IPS-20b (cell line): ENCODE results near the gene ABCC10.
"Not testable (repeated sequence)": the region's sequence is repeated elsewhere in the genome, so short reads cannot be mapped to it uniquely, and the experiment has no call there.

Experiments
- H3K27ac ChIP-seq: one replicate; pipeline ENCODE4 v1.5.1; 2013; ENCODE audit warnings: low read length
- H3K27me3 ChIP-seq: 2 replicates; pipeline ENCODE4 v1.6.1; 2013; ENCODE audit warnings: mild to moderate bottlenecking, low read length, inconsistent platforms; ENCODE audit not compliant: insufficient read depth
- H3K36me3 ChIP-seq: 2 replicates; pipeline ENCODE4 v1.6.1; 2013; ENCODE audit warnings: low read depth, mild to moderate bottlenecking, inconsistent platforms, low read length, moderate library complexity; ENCODE audit not compliant: insufficient read depth
- H3K4me1 ChIP-seq: 2 replicates; pipeline ENCODE4 v1.6.1; 2013; ENCODE audit warnings: mild to moderate bottlenecking, control low read depth, inconsistent platforms, low read length, moderate library complexity; ENCODE audit not compliant: insufficient read depth
- H3K4me3 ChIP-seq: 2 replicates; pipeline ENCODE4 v1.5.1; 2013; ENCODE audit warnings: mild to moderate bottlenecking, low read length, inconsistent platforms
- H3K9ac ChIP-seq: 2 replicates; pipeline ENCODE4 v1.6.1; 2013; ENCODE audit warnings: low read depth, mild to moderate bottlenecking, inconsistent platforms, low read length, moderate library complexity
- H3K9me3 ChIP-seq: 2 replicates; pipeline ENCODE4 v1.6.1; 2013; ENCODE audit warnings: mild to moderate bottlenecking, low read depth, low read length, inconsistent platforms; ENCODE audit not compliant: insufficient read depth

ABCC10 gene

GRCh38 chr6:43464337-43464736, 37.0 kb downstream of the ABCC10 start:
- H3K27ac ChIP-seq: no peak overlapping the region
- H3K36me3 ChIP-seq: no peaks in the 10 kb centered on the region
- no peaks in the 10 kb centered on the region for H3K9me3 ChIP-seq
- peaks cover 3% of the 10 kb centered on the region for H3K4me1 ChIP-seq
- H3K9ac ChIP-seq: no peak overlapping the region
- H3K27me3 ChIP-seq: peaks cover 19% of the 10 kb centered on the region
- no peak overlapping the region for H3K4me3 ChIP-seq

DNA sequence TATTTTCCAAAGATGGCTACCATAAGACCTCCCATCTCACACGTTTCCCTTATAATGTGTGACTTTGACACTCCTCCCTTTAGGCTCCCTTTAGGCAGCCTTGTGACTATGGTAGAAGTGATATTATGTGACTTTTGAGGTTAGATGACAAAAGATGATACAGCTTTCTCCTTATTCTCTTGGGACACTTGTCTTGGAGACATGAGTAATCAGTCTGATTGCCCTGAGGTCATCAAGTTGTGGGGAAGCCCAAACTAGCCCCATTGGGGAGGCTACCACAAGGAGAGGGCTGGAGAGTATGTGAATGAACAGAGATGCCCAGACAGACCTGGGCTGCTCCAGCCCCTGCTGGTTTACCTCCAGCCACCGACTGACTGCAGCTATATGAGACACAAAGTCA, 38.6 kb downstream of the ABCC10 start:
- peaks cover 3% of the 10 kb centered on the region for H3K4me1 ChIP-seq
- H3K9me3 ChIP-seq: no peaks in the 10 kb centered on the region
- no peak overlapping the region for H3K9ac ChIP-seq
- H3K36me3 ChIP-seq: no peaks in the 10 kb centered on the region
- peaks cover 10% of the 10 kb centered on the region; the same call in 1 of the 2 replicates for H3K27me3 ChIP-seq
- no peak overlapping the region for H3K27ac ChIP-seq
- H3K4me3 ChIP-seq: no peak overlapping the region

DNA sequence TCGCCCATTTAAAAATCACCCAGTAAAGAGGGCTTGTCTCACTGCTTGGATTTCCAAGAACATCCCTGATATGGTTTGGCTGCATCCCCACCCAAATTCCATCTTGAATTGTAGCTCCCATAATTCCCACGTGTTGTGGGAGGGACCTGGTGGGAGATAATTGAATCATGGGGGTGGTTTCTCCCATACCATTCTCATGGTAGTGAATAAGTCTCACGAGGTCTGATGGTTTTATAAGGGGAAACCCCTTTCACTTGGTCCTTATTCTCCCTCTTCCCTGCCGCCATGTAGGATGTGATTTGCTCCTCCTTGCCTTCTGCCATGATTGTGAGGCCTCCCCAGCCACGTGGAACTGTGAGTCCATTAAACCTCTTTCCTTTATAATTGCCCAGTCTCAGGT, 39.9 kb downstream of the ABCC10 start:
- not testable (repeated sequence) for H3K9ac ChIP-seq, H3K27ac ChIP-seq, H3K9me3 ChIP-seq, H3K4me1 ChIP-seq, H3K27me3 ChIP-seq, H3K36me3 ChIP-seq, H3K4me3 ChIP-seq

DNA sequence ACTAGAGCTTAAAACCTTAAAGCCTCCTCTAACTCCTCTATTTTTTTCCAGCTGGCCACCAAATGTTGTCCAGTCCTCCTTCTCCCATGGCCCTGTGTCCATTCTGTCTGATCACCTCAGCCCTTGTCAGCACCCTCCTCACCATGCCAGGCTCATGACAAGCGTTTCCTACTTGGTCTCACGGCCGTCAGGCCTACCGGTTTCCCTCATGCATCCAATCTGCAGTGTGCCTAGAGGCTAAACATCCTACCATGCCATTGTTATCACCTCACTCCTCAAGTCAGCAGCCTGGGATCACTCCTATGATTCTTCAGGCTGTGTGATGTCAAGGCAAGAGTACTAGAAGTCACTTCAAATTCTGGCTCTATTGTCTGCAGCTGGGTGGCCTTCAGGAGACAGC, 40.4 kb downstream of the ABCC10 start:
- H3K4me3 ChIP-seq: no peak overlapping the region
- no peaks in the 10 kb centered on the region for H3K9me3 ChIP-seq
- no peak overlapping the region for H3K9ac ChIP-seq
- no peak overlapping the region for H3K27ac ChIP-seq
- peaks cover 3% of the 10 kb centered on the region for H3K4me1 ChIP-seq
- no peaks in the 10 kb centered on the region for H3K36me3 ChIP-seq
- 0 out of 2 replicates have a peak, but pooled peaks cover under 1% of the 10 kb centered on the region for H3K27me3 ChIP-seq

DNA sequence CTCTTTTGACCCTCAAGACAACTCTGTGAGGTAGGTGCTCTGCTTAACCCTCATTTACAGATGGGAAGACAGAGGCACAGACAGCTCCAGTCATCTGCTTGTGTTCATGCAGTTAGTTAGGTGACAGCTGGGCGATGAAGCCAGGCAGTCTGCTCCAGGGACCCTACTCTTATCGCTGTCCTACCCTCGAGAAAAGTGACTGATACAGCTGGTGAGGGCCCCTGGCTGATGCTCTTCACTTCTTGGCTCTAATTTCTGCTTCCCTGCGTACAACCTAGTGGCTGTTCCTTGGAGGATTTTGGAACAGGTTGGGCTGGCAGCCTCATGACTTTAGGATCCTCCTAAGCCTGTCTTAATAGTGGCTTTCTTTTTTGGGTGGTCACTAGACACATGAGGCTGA, 40.9 kb downstream of the ABCC10 start:
- H3K4me1 ChIP-seq: peaks cover 3% of the 10 kb centered on the region
- H3K9ac ChIP-seq: no peak overlapping the region
- no peaks in the 10 kb centered on the region for H3K9me3 ChIP-seq
- no peaks in the 10 kb centered on the region for H3K36me3 ChIP-seq
- no peak overlapping the region for H3K4me3 ChIP-seq
- H3K27me3 ChIP-seq: no peaks in the 10 kb centered on the region
- no peak overlapping the region for H3K27ac ChIP-seq

DNA sequence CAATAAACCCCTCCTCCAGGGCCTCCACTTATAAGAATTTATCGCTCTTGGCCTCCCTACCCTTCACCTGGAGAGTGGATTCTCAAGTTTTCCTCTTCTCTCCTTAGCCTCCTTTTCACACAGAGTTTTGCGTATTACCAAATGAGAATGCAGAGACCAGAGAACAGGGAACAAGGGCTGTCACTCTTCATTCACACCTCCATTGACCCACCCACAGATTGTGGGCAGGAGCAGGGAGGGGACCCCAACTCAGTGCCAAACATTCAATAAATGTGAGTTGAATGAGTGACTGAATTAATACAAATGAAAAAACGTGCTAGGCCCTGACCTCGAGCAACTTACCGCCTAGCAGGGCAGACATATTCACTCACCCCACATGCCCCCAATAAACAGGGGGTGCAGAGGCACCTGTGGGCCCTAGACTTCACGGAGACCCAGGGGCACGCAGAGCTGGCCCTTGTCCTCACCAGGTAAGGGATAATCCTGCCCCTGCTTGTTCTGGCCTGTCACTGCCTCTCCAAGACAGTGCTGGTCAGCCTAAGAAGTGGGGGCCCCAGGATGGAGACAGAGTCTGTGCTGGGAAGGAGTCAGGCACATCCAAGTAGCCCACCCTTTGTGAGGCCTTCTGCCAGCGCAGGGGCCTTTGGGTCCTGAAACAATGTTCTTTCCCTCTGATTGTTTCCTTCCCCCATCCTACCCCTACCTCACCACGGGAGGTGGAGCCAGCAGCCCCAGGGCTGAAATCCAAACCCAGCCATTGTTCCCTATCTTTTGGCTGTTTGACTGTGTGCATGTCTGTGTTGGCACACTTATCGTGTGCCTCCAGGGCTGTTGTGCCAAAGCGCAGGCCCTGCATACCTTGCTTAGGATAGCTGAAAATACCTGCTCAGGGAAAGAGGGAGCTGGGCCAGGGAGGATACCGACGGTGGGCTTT, 41.7 kb downstream of the ABCC10 start:
- no peaks in the 10 kb centered on the region for H3K36me3 ChIP-seq
- no peak overlapping the region for H3K4me3 ChIP-seq
- H3K9me3 ChIP-seq: no peaks in the 10 kb centered on the region
- H3K9ac ChIP-seq: no peak overlapping the region; the same call in 1 of the 2 replicates
- H3K27ac ChIP-seq: no peak overlapping the region
- H3K4me1 ChIP-seq: peaks cover 3% of the 10 kb centered on the region
- no peaks in the 10 kb centered on the region for H3K27me3 ChIP-seq

- H3K4me3 ChIP-seq: no peak overlapping the region
These were observed 42.6 kb downstream of the ABCC10 start for GRCh38 chr6:43469947-43470346.

GRCh38 chr6:43471399-43471798, 44.1 kb downstream of the ABCC10 start:
- H3K27me3 ChIP-seq: no peaks in the 10 kb centered on the region
- no peak overlapping the region for H3K9ac ChIP-seq
- no peak overlapping the region for H3K4me3 ChIP-seq
- no peaks in the 10 kb centered on the region for H3K36me3 ChIP-seq
- H3K9me3 ChIP-seq: no peaks in the 10 kb centered on the region
- H3K27ac ChIP-seq: no peak overlapping the region
- H3K4me1 ChIP-seq: peaks cover 3% of the 10 kb centered on the region

More at GRCh38 chr6:43469947-43470346, 42.6 kb downstream of the ABCC10 start:
- Histone ChIP-seq H3K4me1 (peaks cover 3% of the 10 kb centered on the region), H3K36me3 (no peaks in the 10 kb centered on the region), H3K27ac (no peak overlapping the region), H3K9ac (no peak overlapping the region), H3K9me3 (no peaks in the 10 kb centered on the region), H3K27me3 (no peaks in the 10 kb centered on the region)

DNA sequence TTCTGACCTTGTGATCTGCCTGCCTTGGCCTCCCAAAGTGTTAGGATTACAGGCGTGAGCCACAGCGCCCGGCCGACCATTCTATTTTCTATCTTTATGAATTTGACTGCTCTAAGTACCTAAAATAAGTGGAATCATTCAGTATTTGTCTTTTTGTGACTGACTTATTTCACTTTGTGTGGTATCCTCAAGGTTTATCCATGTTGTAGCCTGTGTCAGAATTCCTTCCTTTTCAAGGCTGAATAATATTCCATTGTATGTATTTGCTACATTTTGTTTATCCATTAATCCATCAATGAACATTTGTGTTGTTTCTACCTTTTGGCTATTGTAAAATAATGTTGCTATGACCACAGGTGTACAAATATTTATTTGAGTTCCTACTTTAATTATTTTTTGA, 45.2 kb downstream of the ABCC10 start:
- H3K27me3 ChIP-seq: no peaks in the 10 kb centered on the region
- no peak overlapping the region for H3K4me3 ChIP-seq

GRCh38 chr6:43475516-43475915, 48.2 kb downstream of the ABCC10 start:
- H3K27ac ChIP-seq: no peak overlapping the region
- no peaks in the 10 kb centered on the region for H3K9me3 ChIP-seq
- H3K36me3 ChIP-seq: no peaks in the 10 kb centered on the region
- no peak overlapping the region for H3K9ac ChIP-seq
- no peak overlapping the region for H3K4me3 ChIP-seq
- H3K27me3 ChIP-seq: no peaks in the 10 kb centered on the region
- H3K4me1 ChIP-seq: peaks cover 14% of the 10 kb centered on the region

More for the DNA sequence above, 45.2 kb downstream of the ABCC10 start:
- H3K4me1 ChIP-seq: peaks cover 9% of the 10 kb centered on the region
- H3K9ac ChIP-seq: no peak overlapping the region
- no peaks in the 10 kb centered on the region for H3K36me3 ChIP-seq
- no peaks in the 10 kb centered on the region for H3K9me3 ChIP-seq
- no peak overlapping the region for H3K27ac ChIP-seq

GRCh38 chr6:43476746-43477145, 49.4 kb downstream of the ABCC10 start:
- H3K27ac ChIP-seq: peak overlapping the region; percentile 7
- H3K27me3 ChIP-seq: no peaks in the 10 kb centered on the region
- H3K4me3 ChIP-seq: peak overlapping the region; percentile 91

More at GRCh38 chr6:43476746-43477145, 49.4 kb downstream of the ABCC10 start:
- Histone ChIP-seq H3K9ac (peak overlapping the region; percentile 85; the same call in 1 of the 2 replicates), H3K36me3 (no peaks in the 10 kb centered on the region), H3K9me3 (no peaks in the 10 kb centered on the region), H3K4me1 (peaks cover 22% of the 10 kb centered on the region)
